NT2/D1 (cell line): ENCODE measurements around the gene DSG3.

Source experiments
- SUZ12 ChIP-seq: IDR thresholded peaks from 2 replicates; pipeline ENCODE4 v1.6.1; 2011; ENCODE audit not compliant: insufficient read length, insufficient read depth; ENCODE audit errors: extremely low read depth
- YY1 ChIP-seq: IDR thresholded peaks from 2 replicates; pipeline ENCODE4 v1.6.1; 2011; ENCODE audit not compliant: insufficient read length, insufficient read depth
- ZNF274 ChIP-seq: IDR thresholded peaks from 2 replicates; pipeline ENCODE4 v1.6.1; 2011; ENCODE audit warnings: mild to moderate bottlenecking, low read depth, low read length

- TF ChIP-seq YY1 (no peak), SUZ12 (no peak), ZNF274 (no peak)
Observed at GRCh38 chr18:31512203-31512764, 64.7 kb downstream of the DSG3 start.
